CD14-positive monocyte (primary cell): Measurements from ENCODE around the gene PTPRO. TPM values are rescaled to one million over a fixed set of nuclear protein-coding genes. Genes with fewer than 3 reads are reported as not detected.

Experiments used
- DNase-seq, 3 donors: peaks; one replicate each; pipeline ENCODE4 v3.0.0-alpha.2; 2011 to 2022
- H2AFZ ChIP-seq: 2 replicates; pipeline ENCODE4 v1.6.0; 2012; ENCODE audit warnings: mild to moderate bottlenecking, low read depth, low read length, inconsistent platforms; ENCODE audit not compliant: insufficient read depth, poor library complexity, severe bottlenecking
- H3K27ac ChIP-seq, 2 donors: 1 replicate in 1 of 2; 2 replicates in 1 of 2; pipeline ENCODE4 v1.5.1; 2012 to 2013; ENCODE audit warnings: low read length in 2 of 2, control low read depth in 1 of 2, inconsistent platforms in 1 of 2, low read depth in 1 of 2, mild to moderate bottlenecking in 1 of 2
- H3K27me3 ChIP-seq, 2 donors: one replicate each; pipeline versions ENCODE4 v1.6.0 to v1.6.1; 2011 to 2013; ENCODE audit warnings: low read length in 2 of 2; ENCODE audit not compliant: control insufficient read depth in 2 of 2, insufficient read depth in 2 of 2
- H3K36me3 ChIP-seq, 2 donors: replicated peaks in 1 of 2; 1 replicate in 1 of 2; 2 replicates in 1 of 2; pipeline versions ENCODE4 v1.5.1 to v1.6.1; 2012 to 2013; ENCODE audit warnings: low read length in 2 of 2, control low read depth in 1 of 2, inconsistent platforms in 1 of 2, mild to moderate bottlenecking in 1 of 2; ENCODE audit not compliant: insufficient read depth in 2 of 2, control insufficient read depth in 1 of 2
- H3K4me1 ChIP-seq, 2 donors: 1 replicate in 1 of 2; 2 replicates in 1 of 2; pipeline versions ENCODE4 v1.5.1 to v1.6.1; 2012 to 2013; ENCODE audit warnings: low read length in 2 of 2, control low read depth in 1 of 2, inconsistent platforms in 1 of 2, mild to moderate bottlenecking in 1 of 2, moderate library complexity in 1 of 2; ENCODE audit not compliant: insufficient read depth in 2 of 2, control insufficient read depth in 1 of 2
- H3K4me2 ChIP-seq: replicated peaks from 2 replicates; pipeline ENCODE3; 2012; ENCODE audit warnings: low read length, moderate library complexity, mild to moderate bottlenecking; ENCODE audit not compliant: poor library complexity, severe bottlenecking; ENCODE audit errors: extremely low read depth
- H3K4me3 ChIP-seq, 3 experiments: fragments of 200-600 bp in 1 of 3; sonication (generic) in 1 of 3; replicated peaks in 1 of 3; 1 replicate in 2 of 3; 2 replicates in 1 of 3; pipeline ENCODE4 v1.5.1; 2011 to 2013; ENCODE audit warnings: low read length in 3 of 3, mild to moderate bottlenecking in 3 of 3, control low read depth in 2 of 3, low read depth in 2 of 3, inconsistent platforms in 1 of 3, moderate library complexity in 1 of 3
- H3K79me2 ChIP-seq: 2 replicates; pipeline ENCODE4 v1.6.0; 2012; ENCODE audit warnings: mild to moderate bottlenecking, control low read depth, inconsistent platforms, low read length, moderate library complexity; ENCODE audit not compliant: insufficient read depth
- H3K9ac ChIP-seq: 2 replicates; pipeline ENCODE4 v1.6.0; 2017; ENCODE audit warnings: low read length, mild to moderate bottlenecking; ENCODE audit not compliant: insufficient read depth, poor library complexity, severe bottlenecking
- H3K9me3 ChIP-seq, 2 donors: replicated peaks in 1 of 2; 1 replicate in 1 of 2; 2 replicates in 1 of 2; pipeline versions ENCODE4 v1.5.1 to v1.6.1; 2012 to 2013; ENCODE audit warnings: low read length in 2 of 2, control low read depth in 1 of 2; ENCODE audit not compliant: control insufficient read depth in 1 of 2, insufficient read depth in 1 of 2
- H4K20me1 ChIP-seq: 2 replicates; pipeline ENCODE4 v1.6.0; 2012; ENCODE audit warnings: mild to moderate bottlenecking, low read length, control low read depth, moderate library complexity; ENCODE audit not compliant: insufficient read depth
- H3K27ac Mint-ChIP-seq, 7 donors: one replicate each; pipeline ENCODE4 v1.8.0; 2020; ENCODE audit warnings: mild to moderate bottlenecking in 7 of 7, mixed read lengths in 7 of 7, moderate library complexity in 6 of 7, inconsistent platforms in 2 of 7
- H3K27me3 Mint-ChIP-seq, 3 donors: one replicate each; pipeline ENCODE4 v1.8.0; 2021 to 2022; ENCODE audit warnings: low read depth in 3 of 3, mild to moderate bottlenecking in 3 of 3, mixed read lengths in 3 of 3, moderate library complexity in 3 of 3, inconsistent platforms in 1 of 3
- H3K36me3 Mint-ChIP-seq, 2 donors: one replicate each; pipeline ENCODE4 v1.8.0; 2020; ENCODE audit warnings: mixed read lengths in 2 of 2, inconsistent platforms in 1 of 2, mild to moderate bottlenecking in 1 of 2
- H3K4me1 Mint-ChIP-seq: one replicate; pipeline ENCODE4 v1.8.0; 2020; ENCODE audit warnings: mild to moderate bottlenecking, mixed read lengths
- H3K4me3 Mint-ChIP-seq, 2 donors: one replicate each; pipeline ENCODE4 v1.8.0; 2020; ENCODE audit warnings: mild to moderate bottlenecking in 2 of 2, mixed read lengths in 2 of 2, moderate library complexity in 1 of 2
- H3K9me3 Mint-ChIP-seq, 7 donors: one replicate each; pipeline ENCODE4 v1.8.0; 2020 to 2022; ENCODE audit warnings: mixed read lengths in 7 of 7, mild to moderate bottlenecking in 6 of 7, moderate library complexity in 6 of 7, inconsistent platforms in 2 of 7
- CTCF ChIP-seq: fragments of 200-600 bp; IDR thresholded peaks from one replicate; pipeline ENCODE4 v1.8.0; 2022; ENCODE audit warnings: antibody characterized with exemption, mild to moderate bottlenecking
- WGBS: methylation state at CpG from one replicate; pipeline ENCODE4 v1.1.5; 2013; ENCODE audit warnings: missing lambda C conversion rate; ENCODE audit not compliant: insufficient coverage; 5-methylcytosine and 5-hydroxymethylcytosine counted together
- intact Hi-C, 2 donors: fragments of 100-400 bp; cut with micrococcal nuclease; formaldehyde crosslinking; loops; one replicate each; pipeline versions ENCODE4 v1.15.0 to v1.15.1; 2023
- polyA plus RNA-seq, 3 donors: library from polyadenylated mRNA; depleted of rRNA in 1 of 3; unstranded in 2 of 3; stranded (reverse) in 1 of 3; fragments of 300-500 nt in 2 of 3; fragments of >200 nt in 1 of 3; fragmentation: Illumina TruSeq in 2 of 3; gene quantifications; 1 replicate in 2 of 3; 2 replicates in 1 of 3; pipeline ENCODE4 v1.2.3, GENCODE V29; 2012 to 2021

PTPRO gene
- polyA plus RNA-seq, 3 donors, result 3.1 to 12.0 (median 4.7) TPM

- H3K9ac ChIP-seq, result no peak overlapping the region
Observed at GRCh38 chr12:15563663-15564062, 241.4 kb downstream of the PTPRO start.

GRCh38 chr12:15574353-15574752 is 252.0 kb downstream of the PTPRO start:
- Histone ChIP-seq H3K9me3 (no peaks in the 10 kb centered on the region), H3K79me2 (no peaks in the 10 kb centered on the region), H3K36me3 (peaks cover 0 to 22% of the 10 kb centered on the region in 2 donors), H3K9ac (no peak overlapping the region), H4K20me1 (no peaks in the 10 kb centered on the region), H3K27me3 (no peaks in the 10 kb centered on the region), H3K27ac (no peak overlapping the region), H2AFZ (no peak overlapping the region), H3K4me2 (no peak overlapping the region), H3K4me1 (peaks cover 26 to 42% of the 10 kb centered on the region in 2 donors), H3K4me3 (no peak overlapping the region)
- Mint-ChIP-seq H3K4me1 (peaks cover 48% of the 10 kb centered on the region), H3K9me3 (peaks cover 0 to 3% (median 0%) of the 10 kb centered on the region in 7 donors), H3K27me3 (no peaks in the 10 kb centered on the region), H3K4me3 (no peak overlapping the region), H3K36me3 (peaks cover 31 to 38% of the 10 kb centered on the region in 2 donors), H3K27ac (peak overlapping the region in 1 of 7 donors; percentile 65)
- WGBS, result no CpG with 5 or more reads among the region's 1 CpG
- TF ChIP-seq CTCF, result no peak
- intact Hi-C loops, result no loop called here
- DNase-seq, result no peak

More at GRCh38 chr12:15563663-15564062, 241.4 kb downstream of the PTPRO start:
- intact Hi-C loops, result no loop called here
- Mint-ChIP-seq H3K9me3 (no peaks in the 10 kb centered on the region), H3K36me3 (peaks cover 25 to 42% of the 10 kb centered on the region in 2 donors), H3K27me3 (no peaks in the 10 kb centered on the region), H3K4me1 (peaks cover 22% of the 10 kb centered on the region), H3K4me3 (peak overlapping the region; percentile 43 to 84), H3K27ac (peak overlapping the region; percentile 80 to 92 (median 86))
- peak; percentile 66 to 83 (median 80) for DNase-seq
- Histone ChIP-seq H3K4me1 (peaks cover 13 to 26% of the 10 kb centered on the region in 2 donors), H3K36me3 (peaks cover 17 to 53% of the 10 kb centered on the region in 2 donors), H3K4me2 (peak overlapping the region; percentile 62), H4K20me1 (no peaks in the 10 kb centered on the region), H3K27ac (peak overlapping the region in 1 of 2 donors; percentile 86), H3K79me2 (no peaks in the 10 kb centered on the region), H3K27me3 (no peaks in the 10 kb centered on the region), H3K9me3 (no peaks in the 10 kb centered on the region), H2AFZ (peak overlapping the region; percentile 65), H3K4me3 (peak overlapping the region in 2 of 3 experiments; percentile 27 to 55)
- no peak for TF ChIP-seq CTCF
- no CpG with 5 or more reads among the region's 5 CpGs for WGBS
